ENCODE measurements around the gene CNTNAP4. TPM values are rescaled to one million over a fixed set of nuclear protein-coding genes. Genes with fewer than 3 reads are reported as not detected.

CNTNAP4 gene
- total RNA-seq, 1 experiment from 2014 or later, result not detected

GRCh38 chr16:76428858-76429257 lies 151.7 kb downstream of the CNTNAP4 start:
- intact Hi-C loops (cut with micrococcal nuclease), result no loop called here
- ATAC-seq, result no peak
- H3K4me3 ChIP-seq (replicated peaks in 1 of 2; ENCODE audit: low read depth in 1 of 2, low read length in 2 of 2), result no peak overlapping the region
- H3K79me2 ChIP-seq (ENCODE audit: insufficient read depth, low read length), result no peaks in the 10 kb centered on the region
- ChIA-PET POLR2A (no interaction called here), RAD21 (ENCODE audit: low non-redundant PET in 1 of 2, low total read pairs in 2 of 2, uncharacterized antibody in 2 of 2, unreplicated experiment in 2 of 2) (no interaction called here), CTCF (no interaction called here)
- H3K9ac ChIP-seq (ENCODE audit: low read length), result no peak overlapping the region
- TF ChIP-seq SP1 (IDR thresholded peaks at IDR 0.05; ENCODE audit: low read depth), result no peak
- no peak for TF ChIP-seq EGR1 (IDR thresholded peaks at IDR 0.05; ENCODE audit: low read depth)
- no peak for TF ChIP-seq SIN3A (IDR thresholded peaks at IDR 0.05; ENCODE audit: low read depth)
- TF ChIP-seq ZBTB33 (IDR thresholded peaks at IDR 0.05; ENCODE audit: extremely low read depth, insufficient replicate concordance, low read length), result no peak
- TF ChIP-seq EZH2phosphoT487 (IDR thresholded peaks at IDR 0.05; ENCODE audit: borderline replicate concordance), result no peak
- TF ChIP-seq JUND (IDR thresholded peaks at IDR 0.05), result no peak
- TF ChIP-seq CBX3 (IDR thresholded peaks at IDR 0.05; ENCODE audit: low read depth), result no peak
- no peak for TF ChIP-seq EZH2 (IDR thresholded peaks at IDR 0.05)
- TF ChIP-seq FOSL1 (IDR thresholded peaks at IDR 0.05; ENCODE audit: low read depth), result no peak
- TF ChIP-seq CTCF (IDR thresholded peaks at IDR 0.05 in 2 of 3, conservative IDR thresholded peaks at IDR 0.05 in 1 of 3; ENCODE audit: borderline replicate concordance in 1 of 3, insufficient read depth in 1 of 3, low read depth in 2 of 3, low read length in 2 of 3), result no peak
- DNase-seq (ENCODE audit: low read depth, low spot score), result no peak
- H3K9me3 ChIP-seq (ENCODE audit: control insufficient read depth in 1 of 2, insufficient read depth in 1 of 2, low read depth in 1 of 2, low read length in 2 of 2), result no peaks in the 10 kb centered on the region; a peak in 2 of 4 replicates
- H3K36me3 ChIP-seq (ENCODE audit: control insufficient read depth in 1 of 2, insufficient read depth in 2 of 2, low read length in 2 of 2), result no peaks in the 10 kb centered on the region
- no TSS peak for BruUV-seq (replicated peaks)
- no peaks in the 10 kb centered on the region for H3K4me1 ChIP-seq (ENCODE audit: control insufficient read depth in 1 of 2, insufficient read depth in 2 of 2, low read length in 2 of 2)
- H3K4me2 ChIP-seq (ENCODE audit: low read length), result no peak overlapping the region
- H3K27ac ChIP-seq (ENCODE audit: low read depth, low read length), result no peak overlapping the region
- H3K27me3 ChIP-seq (ENCODE audit: insufficient read depth, low read length), result no peaks in the 10 kb centered on the region
- H2AFZ ChIP-seq (ENCODE audit: low read depth, low read length, poor library complexity, severe bottlenecking), result no peak overlapping the region
- no peaks in the 10 kb centered on the region for H4K20me1 ChIP-seq (ENCODE audit: insufficient read depth)
- H3K9me2 ChIP-seq (ENCODE audit: insufficient read depth), result no peaks in the 10 kb centered on the region

Data from HCT116 (cell line).